ENCODE results near the gene GRM4.

- TF ChIP-seq, protein P1, sequence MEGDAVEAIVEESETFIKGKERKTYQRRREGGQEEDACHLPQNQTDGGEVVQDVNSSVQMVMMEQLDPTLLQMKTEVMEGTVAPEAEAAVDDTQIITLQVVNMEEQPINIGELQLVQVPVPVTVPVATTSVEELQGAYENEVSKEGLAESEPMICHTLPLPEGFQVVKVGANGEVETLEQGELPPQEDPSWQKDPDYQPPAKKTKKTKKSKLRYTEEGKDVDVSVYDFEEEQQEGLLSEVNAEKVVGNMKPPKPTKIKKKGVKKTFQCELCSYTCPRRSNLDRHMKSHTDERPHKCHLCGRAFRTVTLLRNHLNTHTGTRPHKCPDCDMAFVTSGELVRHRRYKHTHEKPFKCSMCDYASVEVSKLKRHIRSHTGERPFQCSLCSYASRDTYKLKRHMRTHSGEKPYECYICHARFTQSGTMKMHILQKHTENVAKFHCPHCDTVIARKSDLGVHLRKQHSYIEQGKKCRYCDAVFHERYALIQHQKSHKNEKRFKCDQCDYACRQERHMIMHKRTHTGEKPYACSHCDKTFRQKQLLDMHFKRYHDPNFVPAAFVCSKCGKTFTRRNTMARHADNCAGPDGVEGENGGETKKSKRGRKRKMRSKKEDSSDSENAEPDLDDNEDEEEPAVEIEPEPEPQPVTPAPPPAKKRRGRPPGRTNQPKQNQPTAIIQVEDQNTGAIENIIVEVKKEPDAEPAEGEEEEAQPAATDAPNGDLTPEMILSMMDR (IDR thresholded peaks at IDR 0.05): no peak
- no peak for TF ChIP-seq EZH2phosphoT487 (IDR thresholded peaks at IDR 0.05; ENCODE audit: borderline replicate concordance, low read depth)
- TF ChIP-seq RAD21 (IDR thresholded peaks at IDR 0.05; ENCODE audit: low read length): no peak
- TF ChIP-seq, protein P2, sequence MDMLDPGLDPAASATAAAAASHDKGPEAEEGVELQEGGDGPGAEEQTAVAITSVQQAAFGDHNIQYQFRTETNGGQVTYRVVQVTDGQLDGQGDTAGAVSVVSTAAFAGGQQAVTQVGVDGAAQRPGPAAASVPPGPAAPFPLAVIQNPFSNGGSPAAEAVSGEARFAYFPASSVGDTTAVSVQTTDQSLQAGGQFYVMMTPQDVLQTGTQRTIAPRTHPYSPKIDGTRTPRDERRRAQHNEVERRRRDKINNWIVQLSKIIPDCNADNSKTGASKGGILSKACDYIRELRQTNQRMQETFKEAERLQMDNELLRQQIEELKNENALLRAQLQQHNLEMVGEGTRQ (IDR thresholded peaks at IDR 0.05; ENCODE audit: borderline replicate concordance, low read depth, low read length): no peak
- TF ChIP-seq, protein P3, sequence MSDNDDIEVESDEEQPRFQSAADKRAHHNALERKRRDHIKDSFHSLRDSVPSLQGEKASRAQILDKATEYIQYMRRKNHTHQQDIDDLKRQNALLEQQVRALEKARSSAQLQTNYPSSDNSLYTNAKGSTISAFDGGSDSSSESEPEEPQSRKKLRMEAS (IDR thresholded peaks at IDR 0.05; ENCODE audit: low read depth): no peak
- no peak for TF ChIP-seq TAF1 (IDR thresholded peaks at IDR 0.05; ENCODE audit: borderline replicate concordance, low read depth, low read length)
- no peak for TF ChIP-seq TEAD4 (IDR thresholded peaks at IDR 0.05; ENCODE audit: borderline replicate concordance, insufficient read depth)
- TF ChIP-seq SIN3A (IDR thresholded peaks at IDR 0.05; ENCODE audit: borderline replicate concordance, low read depth, low read length): no peak
- TF ChIP-seq EP300 (IDR thresholded peaks at IDR 0.05; ENCODE audit: borderline replicate concordance in 1 of 2, low read depth in 1 of 2, low read length in 1 of 2): no peak
- no peak for TF ChIP-seq POLR2AphosphoS5 (IDR thresholded peaks at IDR 0.05; ENCODE audit: low read depth, low read length)
- TF ChIP-seq JUND (IDR thresholded peaks at IDR 0.05): no peak
- TF ChIP-seq REST (IDR thresholded peaks at IDR 0.05; ENCODE audit: low read depth, low read length): no peak
These were observed 29.0 kb upstream of the GRM4 start for GRCh38 chr6:34174846-34175399.

Data from SK-N-SH (cell line).